Heart left ventricle (tissue), 13 donors: ENCODE measurements around the gene CTTNBP2NL.

Source experiments
- CTCF ChIP-seq, 12 donors: fragments of 200-600 bp; sonication (generic) in 4 of 12; IDR thresholded peaks; one replicate each; pipeline versions ENCODE4 v1.5.0 to v1.8.0; 2018 to 2022; ENCODE audit warnings: antibody characterized with exemption in 12 of 12, mild to moderate bottlenecking in 5 of 12
- POLR2A ChIP-seq, 2 donors: fragments of 450-650 bp; IDR thresholded peaks; one replicate each; pipeline ENCODE4 v1.6.1; 2017; ENCODE audit warnings: antibody characterized with exemption in 2 of 2, mild to moderate bottlenecking in 2 of 2, moderate library complexity in 2 of 2
- donor health status: ischemic (EF 13 %, LVEDD 7.1; RV severe dilation, severe dysfunction).
- donor health status: DM: no; HTN: yes; CAD: no.
- donor health status: DM: no; HTN: no; CAD: no.
- donor health status: ischemic (EF 25% LVEDD 6.9; RV normal size, moderate dysfunction).
- donor health status: ischemic (EF 25% LVEDD 5.7; RV mildly dilated, moderate dysfunction).
- donor health status: ischemic (EF 35%, LVEDD 5.7; RV mildly dilated, moderate dysfunction).
- donor health status: nonischemic (EF 11% LVEDD 7.7; RV severe dilation, severe dysfunction).
- donor health status: DM: yes; HTN: yes; CAD: no.
- donor health status: PGD.
- donor health status: ischemic (EF 29% LVEDD 5.4; RV normal size, mild dysfunction).
- donor health status: nonischemic (EF 23%, LVEDD 6.1; RV moderate dilation, normal function).

GRCh38 chr1:112386731-112387346 is 9.2 kb upstream of the CTTNBP2NL start:
- TF ChIP-seq CTCF (IDR thresholded peaks at IDR 0.05) (no peak), POLR2A (IDR thresholded peaks at IDR 0.05) (no peak)
